Stimulated activated CD8-positive, alpha-beta memory T cell treated with anti-CD3 and anti-CD28 coated beads, Interleukin-12 subunit alpha, Interleukin-12 subunit beta, amount 100 ng/mL, for 4 hours (primary cell): ENCODE data around the gene SNX5.

Source experiments
- DNase-seq: peaks from one replicate; pipeline ENCODE4 v3.0.0-alpha.2; 2020; ENCODE audit warnings: low read depth

The SNX5 gene

DNA sequence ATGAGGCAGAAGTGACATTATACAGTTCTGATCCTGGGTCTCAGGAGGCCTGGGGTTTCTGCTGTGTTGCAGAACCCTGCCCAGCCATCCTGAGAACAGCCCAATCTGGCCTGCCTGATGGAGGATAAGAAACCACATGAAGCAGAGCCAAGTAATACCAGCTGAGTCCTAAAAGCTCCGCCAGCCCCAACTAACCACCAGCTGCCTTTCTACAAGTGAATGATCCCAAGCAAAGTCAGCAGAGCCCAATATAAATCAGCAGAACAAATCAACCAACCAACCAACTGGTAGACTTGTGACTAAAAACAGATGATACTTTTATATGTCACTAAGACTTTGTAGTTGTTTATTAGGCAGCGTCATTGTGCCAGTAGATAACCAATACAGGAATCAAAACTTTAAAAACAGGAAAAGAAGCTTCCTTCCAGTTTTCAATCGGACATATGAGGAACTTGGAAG is 52.1 kb downstream of the SNX5 start:
- DNase-seq: no peak

DNA sequence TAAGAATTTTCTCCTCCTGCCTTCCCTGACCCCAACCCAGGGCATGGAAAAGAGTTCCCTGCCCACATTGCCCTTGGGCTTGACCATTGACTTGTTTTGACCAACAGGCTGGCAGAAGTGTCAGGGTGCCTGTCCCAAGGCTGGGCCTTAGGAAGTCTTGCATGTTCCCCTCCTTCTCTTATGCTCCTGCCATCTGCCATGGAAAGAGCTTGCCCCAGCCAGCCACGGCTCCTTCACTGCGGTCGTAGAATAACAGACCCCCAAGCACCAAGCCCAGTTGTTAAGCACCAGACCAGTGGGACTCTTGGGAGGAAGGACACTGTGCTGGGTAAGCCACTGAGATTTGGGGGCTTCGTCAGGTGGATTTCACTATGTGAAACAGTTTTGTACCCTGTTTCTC is 53.6 kb downstream of the SNX5 start:
- DNase-seq: no peak

DNA sequence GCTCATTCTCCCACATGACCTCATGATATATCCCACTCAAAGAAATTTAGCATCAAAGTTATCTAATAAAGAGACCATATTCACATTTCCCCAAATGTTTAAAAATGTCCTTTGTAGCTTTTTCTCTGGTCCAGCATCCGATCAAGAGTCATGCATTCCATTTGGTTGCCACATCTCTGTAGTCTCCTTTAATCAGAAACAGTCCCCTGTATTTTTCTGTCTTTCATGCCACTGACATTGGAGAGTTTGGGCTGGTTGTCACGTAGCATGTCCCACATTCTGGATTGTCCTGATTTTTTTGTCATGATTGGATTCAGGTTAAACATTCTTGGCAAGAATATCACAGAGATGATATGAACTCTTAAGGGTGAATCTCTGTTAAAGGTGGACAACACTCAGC is 55.7 kb downstream of the SNX5 start:
- no peak for DNase-seq

DNA sequence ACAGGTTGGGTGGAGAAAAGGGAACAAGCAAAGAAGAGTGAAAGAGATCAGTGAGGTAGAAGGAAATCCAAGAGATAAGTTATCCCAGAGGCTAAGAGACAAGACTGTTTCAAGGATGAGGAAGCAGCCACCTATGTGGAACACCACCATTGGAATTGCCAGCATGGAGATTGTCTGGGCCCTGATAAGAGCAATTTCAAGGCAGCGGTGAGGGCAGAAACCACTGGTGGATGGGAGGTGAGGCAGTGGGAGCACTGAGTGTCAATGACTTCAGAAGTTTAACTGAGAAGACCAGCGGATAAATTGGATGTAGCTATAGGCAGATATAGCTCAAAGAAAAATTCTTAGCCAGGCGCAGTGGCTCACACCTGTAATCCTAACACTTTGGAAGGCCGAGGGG is 56.7 kb downstream of the SNX5 start:
- DNase-seq: no peak

DNA sequence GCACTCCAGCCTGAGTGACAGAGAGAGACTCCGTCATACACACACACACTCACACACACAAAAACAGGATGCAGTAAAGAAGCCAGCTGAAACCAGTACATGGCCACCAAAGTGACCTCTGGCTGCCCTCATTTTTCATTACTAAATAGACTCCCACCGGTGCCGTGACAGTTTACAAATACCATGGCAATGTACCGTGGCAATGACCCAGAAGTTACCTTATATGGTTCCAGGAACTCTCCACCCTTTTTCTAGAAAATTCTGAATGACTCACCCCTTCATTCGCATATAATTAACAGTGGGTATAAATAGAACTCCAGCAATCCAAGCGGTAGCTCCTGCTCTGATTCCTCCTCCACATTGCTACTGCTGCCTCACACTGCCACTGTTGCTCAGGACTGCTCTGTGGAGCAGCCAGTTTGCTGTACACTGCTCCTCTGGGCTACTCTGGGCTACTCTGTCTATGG is 57.7 kb downstream of the SNX5 start:
- no peak for DNase-seq

DNA sequence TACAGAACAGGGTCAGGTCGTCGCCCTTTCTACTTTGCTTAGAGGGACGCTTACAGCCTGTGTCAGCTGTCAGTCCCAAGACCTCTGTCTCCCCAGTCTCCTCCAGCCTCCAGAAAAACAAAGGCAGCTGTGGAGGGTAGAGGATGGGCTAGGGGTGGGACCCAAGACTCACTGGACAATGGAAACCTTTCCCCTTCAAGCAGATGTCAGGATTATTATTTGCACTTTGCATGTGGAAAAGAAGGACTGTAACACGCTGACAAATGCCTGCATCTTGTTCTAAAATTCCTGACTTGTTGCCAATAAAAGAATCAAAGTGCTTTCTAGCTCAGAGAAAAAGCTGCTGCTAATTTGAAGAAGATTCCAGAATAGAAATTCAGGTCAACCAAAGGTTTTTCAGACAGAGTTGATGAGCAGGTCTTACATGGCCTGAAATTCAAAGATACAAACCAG is 58.7 kb downstream of the SNX5 start:
- no peak for DNase-seq

DNA sequence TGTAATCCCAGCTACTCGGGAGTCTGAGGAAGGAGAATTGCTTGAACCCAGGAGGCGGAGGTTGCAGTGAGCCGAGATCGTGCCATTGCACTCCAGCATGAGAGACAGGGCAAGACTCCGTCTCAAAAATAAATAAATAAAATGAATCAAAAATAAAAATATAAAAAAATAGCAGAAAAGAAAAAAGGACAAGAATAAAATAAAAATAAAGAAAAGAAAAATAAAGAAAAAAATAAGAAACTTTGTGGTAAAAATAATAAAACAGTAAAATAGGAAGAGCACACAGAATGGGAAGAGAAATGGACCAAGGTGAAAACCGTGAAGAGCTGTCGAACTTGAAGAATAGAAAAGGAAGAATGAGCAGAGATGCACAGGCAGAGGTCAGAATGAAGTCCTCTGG is 63.0 kb downstream of the SNX5 start:
- no peak for DNase-seq

DNA sequence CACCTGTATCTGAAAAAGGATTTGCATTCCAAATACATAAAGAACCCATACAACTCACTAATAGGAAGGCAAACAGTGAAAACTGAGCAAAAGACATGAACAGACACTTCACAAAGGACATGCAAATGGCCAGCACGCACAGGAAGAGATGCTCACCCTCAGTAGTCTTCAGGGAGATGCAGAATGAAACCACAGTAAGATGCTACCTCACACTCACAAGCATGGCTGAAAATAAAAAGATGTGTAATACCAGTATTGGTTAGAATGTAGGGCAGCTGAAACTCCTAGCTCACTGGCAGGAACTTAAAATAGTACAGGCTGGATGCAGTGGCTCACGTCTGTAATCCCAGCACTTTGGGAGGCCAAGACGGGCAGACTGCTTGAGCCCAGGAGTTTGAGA is 64.6 kb downstream of the SNX5 start:
- DNase-seq: no peak

DNA sequence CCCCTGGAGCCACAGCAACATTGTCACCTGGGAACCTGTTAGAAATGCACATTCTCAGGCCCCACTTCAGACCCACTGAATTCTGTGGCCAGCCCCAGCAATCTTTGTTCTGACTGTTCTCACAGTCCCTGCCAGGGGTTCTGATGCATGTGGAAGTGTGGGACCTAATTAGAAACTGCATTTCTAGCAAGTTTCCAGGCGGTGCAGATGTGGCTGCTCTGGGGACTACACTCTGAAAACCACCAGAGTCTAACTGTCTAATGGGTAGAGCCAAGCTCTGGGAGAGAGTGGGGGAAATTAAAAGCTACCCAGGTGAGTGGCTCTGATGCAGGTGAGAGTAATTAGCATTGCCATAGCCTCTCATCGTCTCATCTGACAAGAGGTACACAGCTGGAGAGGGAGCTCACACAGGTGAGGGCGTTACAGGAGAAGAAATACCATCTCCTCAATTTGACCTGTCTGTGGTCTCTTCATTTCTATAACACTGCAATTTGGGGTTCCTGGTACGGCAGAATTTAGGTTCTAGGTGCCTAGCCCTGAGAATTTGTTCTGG is 66.0 kb downstream of the SNX5 start:
- no peak for DNase-seq

DNA sequence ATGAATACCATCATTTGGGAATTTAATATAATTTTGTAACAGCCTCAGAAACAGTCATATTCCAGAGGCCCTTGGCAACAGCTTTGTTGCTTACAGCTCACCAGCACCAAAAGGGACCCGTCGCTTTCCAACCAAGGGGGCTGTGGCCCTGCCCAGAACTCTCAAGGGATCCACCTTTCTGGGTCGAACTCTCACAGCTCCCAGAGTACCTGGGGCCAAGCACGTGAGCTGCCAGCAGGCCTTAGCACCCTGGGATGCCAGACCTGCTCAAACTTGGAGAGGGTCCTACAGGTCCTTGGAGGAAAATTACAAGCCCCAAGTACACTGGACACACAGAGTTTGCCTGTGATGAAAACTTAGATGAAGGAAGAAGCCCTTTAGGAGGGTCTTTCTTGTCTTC is 66.6 kb downstream of the SNX5 start:
- no peak for DNase-seq

DNA sequence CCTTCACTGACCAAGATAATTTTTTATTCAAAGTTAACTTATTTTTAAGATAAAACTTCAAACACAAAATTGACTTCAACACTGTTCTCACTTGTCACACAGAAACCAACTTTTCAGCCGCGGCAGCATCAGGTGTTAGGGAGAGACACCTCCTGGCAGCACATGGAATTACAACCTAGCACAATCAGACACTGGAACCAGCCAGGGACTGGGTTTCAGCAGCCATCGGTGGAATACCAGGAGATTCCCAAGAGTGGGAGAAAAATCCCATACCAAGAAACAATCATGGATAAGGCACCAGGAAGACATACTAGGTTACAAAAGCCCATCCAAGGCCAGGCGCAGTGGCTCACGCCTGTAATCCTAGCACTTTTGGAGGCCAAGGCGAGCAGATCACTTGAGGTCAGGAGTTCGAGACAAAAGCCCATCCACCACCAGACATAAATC is 70.0 kb downstream of the SNX5 start:
- DNase-seq: peak; percentile 10

DNA sequence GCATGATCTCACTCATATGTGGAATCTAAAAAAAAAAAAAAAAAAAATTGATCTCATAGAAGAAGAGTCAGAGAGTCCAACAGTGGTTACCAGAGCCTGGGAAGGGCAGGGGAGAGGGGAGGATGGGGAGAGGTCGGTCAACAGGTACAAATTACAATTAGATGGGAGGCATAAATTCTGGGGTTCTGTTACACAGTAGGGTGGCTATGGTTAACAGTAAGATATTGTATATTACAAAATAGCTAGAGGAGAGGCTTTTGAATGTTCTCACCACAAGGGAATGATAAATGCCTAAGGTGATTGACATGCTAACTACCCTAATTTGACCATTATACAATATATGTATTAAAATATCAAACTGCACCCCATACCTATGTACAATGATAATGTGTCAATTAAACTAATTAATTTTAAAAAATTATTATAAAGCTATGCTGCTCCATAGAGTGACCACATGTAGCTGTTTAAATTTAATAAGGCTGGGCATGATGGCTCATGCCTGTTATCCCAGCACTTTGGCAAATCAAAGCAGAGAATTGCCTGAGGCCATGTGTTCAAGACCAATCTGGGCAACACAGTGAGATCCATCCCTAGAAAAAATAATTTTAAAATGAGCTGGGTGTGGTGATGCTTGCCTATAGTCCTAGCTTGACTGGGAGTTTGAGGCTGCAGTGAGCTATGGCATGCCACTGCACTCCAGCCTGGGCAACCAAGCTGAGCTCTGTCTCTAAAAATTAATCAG is 70.9 kb downstream of the SNX5 start:
- no peak for DNase-seq

DNA sequence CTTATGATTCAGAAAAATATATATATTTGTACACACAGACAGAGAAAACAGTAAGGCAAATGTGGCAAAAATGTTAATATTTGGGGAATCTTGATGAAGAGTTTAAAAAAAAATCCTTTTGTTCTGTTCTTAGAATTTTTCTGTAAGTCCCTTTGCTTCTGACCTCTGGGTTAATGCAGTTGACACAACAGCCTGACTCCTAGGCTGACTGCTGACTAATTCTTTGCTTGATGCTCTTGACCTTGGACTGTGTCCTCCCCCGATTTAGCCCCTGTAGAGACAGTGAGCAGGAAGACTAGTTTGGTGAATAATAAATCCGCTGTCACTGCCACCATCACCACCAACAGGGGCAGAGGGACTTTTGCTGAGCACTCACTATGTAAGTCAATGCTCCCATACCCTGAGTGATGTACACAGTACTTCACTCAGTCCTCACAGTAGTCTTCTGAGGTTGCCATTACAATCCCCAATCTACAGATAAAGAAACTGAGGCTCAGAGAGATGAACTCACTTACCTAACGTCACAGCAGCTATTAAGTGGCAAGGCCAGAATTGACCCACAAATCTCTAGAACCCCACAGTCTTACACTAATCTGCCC is 71.7 kb downstream of the SNX5 start:
- DNase-seq: no peak

DNA sequence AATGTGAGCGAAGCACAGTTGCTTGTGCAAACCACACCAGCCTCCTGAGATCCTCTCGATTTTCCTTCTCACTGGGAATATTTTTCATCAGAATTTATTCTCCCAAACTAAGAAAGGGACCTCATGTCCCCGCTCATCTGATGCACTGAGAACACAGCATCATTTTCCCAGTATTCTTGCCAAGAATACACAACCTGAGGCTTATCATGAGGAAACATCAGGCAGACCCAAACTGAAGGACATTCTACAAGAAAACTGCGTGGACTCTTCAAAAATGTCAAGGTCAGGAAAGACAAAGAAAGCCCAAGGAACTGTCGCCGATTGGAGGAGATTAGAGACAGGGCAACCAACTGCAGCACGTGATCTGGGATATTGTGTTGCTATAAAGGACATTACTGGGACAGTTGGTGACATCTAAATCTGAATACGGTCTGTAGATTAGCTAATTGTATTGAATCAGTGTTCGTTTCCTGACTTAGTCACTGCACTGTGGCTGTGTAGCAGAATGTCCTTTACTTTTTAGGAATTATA is 72.3 kb downstream of the SNX5 start:
- no peak for DNase-seq

DNA sequence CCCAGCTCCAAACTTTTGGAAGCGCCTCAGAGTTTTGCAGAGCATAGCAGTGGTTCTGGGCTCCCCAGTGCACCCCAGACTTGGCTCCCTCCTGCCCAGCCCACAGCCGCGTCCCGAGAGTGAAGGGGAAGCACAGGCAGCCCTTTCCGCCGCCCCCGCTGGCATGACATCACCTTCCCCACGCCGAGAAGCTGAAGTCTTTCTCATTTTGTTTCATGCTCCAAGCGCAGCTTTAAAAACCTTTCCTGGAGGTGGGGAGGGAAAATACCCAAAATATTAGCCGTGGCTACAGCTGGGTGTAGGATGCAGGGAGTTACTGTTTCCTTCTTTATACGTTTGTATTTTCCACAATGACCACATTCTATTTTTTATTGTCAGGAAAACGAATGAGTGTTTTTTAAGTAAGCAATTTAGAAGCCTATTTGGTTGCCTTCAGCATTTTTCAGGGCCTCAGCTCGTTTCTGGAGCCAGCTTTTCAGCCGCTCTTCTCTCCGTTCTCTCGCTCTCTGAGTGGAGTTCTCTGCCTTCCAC is 72.9 kb downstream of the SNX5 start:
- DNase-seq: peak; percentile 17

DNA sequence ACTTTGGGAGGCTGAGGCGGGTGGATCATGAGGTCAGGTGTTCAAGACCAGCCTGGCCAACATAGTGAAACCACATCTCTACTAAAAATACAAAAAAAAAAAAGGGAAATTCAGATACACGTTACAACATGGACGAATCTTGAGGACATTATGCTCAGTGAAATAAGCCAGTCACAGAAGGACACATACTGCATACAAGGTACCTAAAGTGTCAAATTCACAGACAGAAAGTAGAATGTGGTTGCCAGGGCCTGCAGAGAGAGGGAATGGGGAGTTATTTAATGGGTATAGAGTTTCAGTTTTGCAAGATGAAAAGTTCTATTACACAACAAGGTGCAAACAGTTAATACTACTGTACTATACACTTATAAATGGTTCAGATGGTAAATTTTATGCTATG is 75.1 kb downstream of the SNX5 start:
- no peak for DNase-seq

DNA sequence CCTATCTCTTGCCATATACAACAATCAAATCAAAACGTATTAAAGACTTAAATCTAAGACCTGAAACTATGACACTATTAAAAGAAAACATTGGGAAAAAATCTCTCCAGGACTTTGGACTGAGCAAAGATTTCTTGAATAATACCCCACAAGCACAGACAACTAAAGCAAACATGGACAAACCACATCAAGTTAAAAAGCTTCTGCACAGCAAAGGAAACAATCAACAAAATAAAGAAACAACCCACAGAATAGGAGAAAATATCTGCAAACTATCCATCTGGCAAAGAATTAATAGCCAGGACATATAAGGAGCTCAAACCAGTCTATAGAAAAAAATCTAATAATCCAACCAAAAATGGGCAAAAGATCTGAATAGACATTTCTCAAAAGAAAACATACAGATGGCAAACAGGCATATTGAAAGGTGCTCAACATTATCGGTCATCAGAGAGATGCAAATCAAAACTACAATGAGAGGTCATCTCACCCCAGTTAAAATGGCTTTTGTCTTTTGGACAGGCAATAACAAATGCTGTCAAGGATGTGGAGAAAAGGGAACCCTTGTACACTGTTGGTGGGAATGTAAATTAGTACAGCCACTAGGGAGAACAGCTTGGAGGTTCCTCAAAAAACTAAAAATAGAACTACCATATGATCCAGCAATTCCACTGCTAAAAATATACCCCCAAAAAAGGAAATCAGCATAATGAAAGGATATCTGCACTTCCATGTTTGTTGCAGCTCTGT is 76.2 kb downstream of the SNX5 start:
- DNase-seq: no peak
